RWPE1 (cell line): Measurements from ENCODE around the gene RETREG3.
"Not testable (repeated sequence)": the region's sequence is repeated elsewhere in the genome, so short reads cannot be mapped to it uniquely, and the experiment has no call there.

Experiments
- CTCF ChIA-PET: fragments of 350-600 bp; sonication (Branson Sonifier 250); formaldehyde crosslinking; extraction: SDS; loops from one replicate; lab custom pipeline; 2021; lab: Yijun Ruan, JAX
- POLR2A ChIA-PET: fragments of 400-600 bp; formaldehyde crosslinking; extraction: SDS; loops from one replicate; lab custom pipeline; 2020; ENCODE audit warnings: antibody characterized with exemption; ENCODE audit not compliant: low non-redundant PET; lab: Yijun Ruan, JAX
- DNase-seq: peaks from one replicate; pipeline ENCODE4 v3.0.0; 2012; ENCODE audit warnings: low spot score
- H3K27ac ChIP-seq: fragments of 450-650 bp; 2 replicates; pipeline ENCODE4 v1.5.1; 2017
- TF ChIP-seq, protein P1 (sequence below): fragments of 450-650 bp; conservative IDR thresholded peaks from 2 replicates; pipeline ENCODE4 v1.5.1; 2017; ENCODE audit warnings: low read depth, mild to moderate bottlenecking

The RETREG3 gene

DNA sequence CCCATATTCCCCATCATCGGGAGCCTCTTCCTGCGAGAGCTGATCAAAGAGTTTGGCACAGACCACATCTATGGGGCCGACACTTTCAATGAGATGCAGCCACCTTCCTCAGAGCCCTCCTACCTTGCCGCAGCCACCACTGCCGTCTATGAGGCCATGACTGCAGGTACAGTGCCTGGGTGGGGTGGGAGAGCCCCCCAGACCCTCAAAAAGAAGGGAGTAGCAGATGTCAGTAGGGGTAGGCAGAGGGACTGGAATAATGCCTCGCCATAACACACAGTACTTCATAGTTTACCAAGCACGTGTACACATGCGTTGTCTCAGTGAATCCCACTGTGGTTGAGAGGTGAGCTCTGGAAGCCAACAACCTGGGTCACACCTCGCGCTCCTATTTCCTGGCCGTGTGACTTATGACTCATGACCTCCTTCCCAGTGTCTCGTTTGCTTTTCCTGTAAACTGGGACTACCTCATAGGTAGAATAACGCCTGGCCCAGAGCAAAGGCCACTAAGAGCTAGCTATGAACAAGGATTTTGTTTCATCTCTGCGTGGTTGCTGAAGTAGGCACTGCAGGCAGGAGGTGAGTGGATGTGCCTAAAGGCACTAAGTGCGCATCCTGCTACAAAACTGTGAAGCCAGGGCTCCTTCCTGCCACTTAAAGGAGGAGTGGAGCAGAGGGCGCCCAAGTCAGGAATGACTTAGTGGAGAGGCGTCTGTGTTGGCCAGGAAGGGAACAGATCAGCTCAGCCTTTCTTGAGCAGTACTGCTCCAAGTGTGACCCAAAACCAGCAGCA is 67.9 kb downstream of the RETREG3 start:
- TF ChIP-seq, protein P1, sequence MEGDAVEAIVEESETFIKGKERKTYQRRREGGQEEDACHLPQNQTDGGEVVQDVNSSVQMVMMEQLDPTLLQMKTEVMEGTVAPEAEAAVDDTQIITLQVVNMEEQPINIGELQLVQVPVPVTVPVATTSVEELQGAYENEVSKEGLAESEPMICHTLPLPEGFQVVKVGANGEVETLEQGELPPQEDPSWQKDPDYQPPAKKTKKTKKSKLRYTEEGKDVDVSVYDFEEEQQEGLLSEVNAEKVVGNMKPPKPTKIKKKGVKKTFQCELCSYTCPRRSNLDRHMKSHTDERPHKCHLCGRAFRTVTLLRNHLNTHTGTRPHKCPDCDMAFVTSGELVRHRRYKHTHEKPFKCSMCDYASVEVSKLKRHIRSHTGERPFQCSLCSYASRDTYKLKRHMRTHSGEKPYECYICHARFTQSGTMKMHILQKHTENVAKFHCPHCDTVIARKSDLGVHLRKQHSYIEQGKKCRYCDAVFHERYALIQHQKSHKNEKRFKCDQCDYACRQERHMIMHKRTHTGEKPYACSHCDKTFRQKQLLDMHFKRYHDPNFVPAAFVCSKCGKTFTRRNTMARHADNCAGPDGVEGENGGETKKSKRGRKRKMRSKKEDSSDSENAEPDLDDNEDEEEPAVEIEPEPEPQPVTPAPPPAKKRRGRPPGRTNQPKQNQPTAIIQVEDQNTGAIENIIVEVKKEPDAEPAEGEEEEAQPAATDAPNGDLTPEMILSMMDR = no peak
- peak overlapping the region; percentile 75 for H3K27ac ChIP-seq
- ChIA-PET POLR2A (interaction anchor here (0.6 to 1.2 kb wide), 2 partner anchors 13 to 457 kb away, joined by 4 read pairs; no protein-coding TSS in a partner anchor), CTCF (interaction anchor here (0.7 to 1.7 kb wide), 2 partner anchors 12 to 178 kb away, joined by 3 to 5 read pairs; no protein-coding TSS in a partner anchor)
- no peak for DNase-seq

- DNase-seq = not testable (repeated sequence)
- POLR2A ChIA-PET = interaction anchor here (0.6 kb wide), 1 partner anchor 71 kb away, joined by 4 read pairs; no protein-coding TSS in a partner anchor
- CTCF ChIA-PET = interaction anchor here (1.7 kb wide), 1 partner anchor 13 kb away, joined by 5 read pairs; no protein-coding TSS in a partner anchor
- peak overlapping the region; percentile 75 for H3K27ac ChIP-seq
Measured at GRCh38 chr17:42540558-42540957, 68.6 kb downstream of the RETREG3 start.

DNA sequence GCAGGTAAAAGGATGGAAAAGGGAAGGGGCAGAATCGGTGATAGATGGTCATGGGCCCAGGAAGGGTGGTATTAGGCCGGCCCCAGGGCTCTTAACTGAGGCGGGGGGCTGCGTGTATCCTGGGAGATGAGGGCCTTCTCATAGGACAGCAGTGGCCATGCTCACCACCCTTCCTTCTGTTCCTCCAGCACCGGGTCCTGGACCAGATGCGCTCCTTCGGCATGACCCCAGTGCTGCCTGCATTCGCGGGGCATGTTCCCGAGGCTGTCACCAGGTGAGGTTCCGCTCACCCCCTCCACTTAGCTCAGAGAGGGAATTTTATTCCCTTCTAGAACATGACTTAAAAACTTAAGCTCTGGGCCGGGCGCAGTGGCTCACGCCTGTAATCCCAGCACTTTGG is 70.7 kb downstream of the RETREG3 start:
- TF ChIP-seq, protein P1 = no peak
- CTCF ChIA-PET = no interaction called here
- POLR2A ChIA-PET = interaction anchor here (0.5 to 0.7 kb wide), 2 partner anchors 16 to 224 kb away, joined by 6 to 10 read pairs; no protein-coding TSS in a partner anchor
- H3K27ac ChIP-seq = peak overlapping the region; percentile 91
- no peak for DNase-seq

GRCh38 chr17:42537826-42538451 is 71.2 kb downstream of the RETREG3 start:
- DNase-seq = no peak
- TF ChIP-seq, protein P1 = no peak
- ChIA-PET CTCF (no interaction called here), POLR2A (interaction anchor here (0.6 to 0.7 kb wide), 4 partner anchors 16 to 359 kb away, joined by 3 to 10 read pairs (median 6); no protein-coding TSS in a partner anchor)
- H3K27ac ChIP-seq = peak overlapping the region; percentile 91

GRCh38 chr17:42537156-42537805 is 71.9 kb downstream of the RETREG3 start:
- H3K27ac ChIP-seq = peak overlapping the region; percentile 91
- ChIA-PET POLR2A (interaction anchor here (0.6 to 1.0 kb wide), 5 partner anchors 12 to 360 kb away, joined by 3 to 9 read pairs (median 4); no protein-coding TSS in a partner anchor), CTCF (no interaction called here)
- TF ChIP-seq, protein P1 = no peak
- no peak for DNase-seq

DNA sequence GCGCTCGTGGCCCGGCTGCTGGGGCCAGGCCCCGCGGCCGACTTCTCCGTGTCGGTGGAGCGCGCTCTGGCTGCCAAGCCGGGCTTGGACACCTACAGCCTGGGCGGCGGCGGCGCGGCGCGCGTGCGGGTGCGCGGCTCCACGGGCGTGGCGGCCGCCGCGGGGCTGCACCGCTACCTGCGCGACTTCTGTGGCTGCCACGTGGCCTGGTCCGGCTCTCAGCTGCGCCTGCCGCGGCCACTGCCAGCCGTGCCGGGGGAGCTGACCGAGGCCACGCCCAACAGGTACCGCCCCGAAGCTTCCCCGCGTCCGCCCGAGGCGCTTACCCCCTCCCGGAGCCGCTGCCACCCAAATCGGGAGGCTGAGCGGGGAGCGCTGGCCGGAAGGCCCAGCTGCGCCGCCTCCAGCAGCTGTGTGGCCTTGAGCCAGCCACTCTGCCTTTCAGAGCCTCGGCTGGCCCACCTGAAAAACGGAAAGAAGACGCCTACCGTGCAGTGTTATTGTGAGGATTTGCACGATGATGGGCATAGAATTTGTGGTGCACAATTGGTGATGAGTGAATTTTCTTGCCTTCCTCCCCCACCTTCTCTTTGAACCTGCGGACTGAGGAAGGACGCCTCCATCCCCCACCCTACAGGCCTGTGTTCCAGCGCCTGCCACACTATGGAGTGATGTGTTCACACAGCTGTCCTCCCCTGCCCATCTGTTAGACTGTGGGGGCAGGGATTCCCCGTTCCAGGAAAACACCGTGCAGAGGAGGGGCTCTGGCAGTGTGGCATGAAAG is 72.6 kb downstream of the RETREG3 start:
- ChIA-PET POLR2A (interaction anchor here (0.6 to 1.0 kb wide), 4 partner anchors 12 to 1906 kb away, joined by 3 to 7 read pairs (median 5); no protein-coding TSS in a partner anchor), CTCF (interaction anchor here (0.6 to 1.3 kb wide), 4 partner anchors 10 to 113 kb away, joined by 3 to 4 read pairs (median 3); partner anchors contain the start of gene HSD17B1)
- peak; percentile 85 for DNase-seq
- TF ChIP-seq, protein P1 = no peak
- H3K27ac ChIP-seq = peak overlapping the region; percentile 91
